Right lobe of liver (tissue), 4 donors: ENCODE results near the gene ATP6V1D.

Source experiments
- CTCF ChIP-seq, 4 donors: fragments of 200-600 bp in 3 of 4; fragments of 450-650 bp in 1 of 4; IDR thresholded peaks; one replicate each; pipeline versions ENCODE4 v1.5.1 to v1.8.0; 2016 to 2022; ENCODE audit warnings: antibody characterized with exemption in 4 of 4, mild to moderate bottlenecking in 2 of 4
- POLR2A ChIP-seq: fragments of 450-650 bp; IDR thresholded peaks from one replicate; pipeline ENCODE4 v1.6.1; 2017; ENCODE audit warnings: antibody characterized with exemption, mild to moderate bottlenecking
- donor health status: DM: no; HTN: no; CAD: no.
- donor health status: DM: no; HTN: no; CAD: no.
- donor health status: DM: no; HTN: yes; CAD: no.

- TF ChIP-seq POLR2A (no peak), CTCF (IDR thresholded peaks at IDR 0.05) (no peak)
Observed at GRCh38 chr14:67357186-67357968, 2.2 kb downstream of the ATP6V1D start.
